NCI-H446 (cell line): ENCODE data around the gene ASCC3.
A peak's percentile ranks its signal among the peaks of the same experiment; 100 is the strongest.
"Not testable (repeated sequence)": the region's sequence is repeated elsewhere in the genome, so short reads cannot be mapped to it uniquely, and the experiment has no call there.

Experiments used
- DNase-seq, 2 experiments: peaks; one replicate each; lab custom pipeline; 2025; lab: John Stamatoyannopoulos, UW

The ASCC3 gene

GRCh38 chr6:100803264-100804045 is 77.7 kb downstream of the ASCC3 start:
- DNase-seq = no peak

- no peak for DNase-seq
These were observed 80.1 kb downstream of the ASCC3 start for GRCh38 chr6:100801036-100801435.

GRCh38 chr6:100796049-100796823 is 84.9 kb downstream of the ASCC3 start:
- no peak for DNase-seq

- no peak for DNase-seq
These were observed 91.0 kb downstream of the ASCC3 start for GRCh38 chr6:100790084-100790483.

- no peak for DNase-seq
These were observed 95.1 kb downstream of the ASCC3 start for GRCh38 chr6:100785982-100786381.

- DNase-seq = no peak
These were observed 100.5 kb downstream of the ASCC3 start for GRCh38 chr6:100780648-100781047.

GRCh38 chr6:100775667-100776066 is 105.5 kb downstream of the ASCC3 start:
- no peak for DNase-seq

- DNase-seq = no peak
These were observed 106.4 kb downstream of the ASCC3 start for GRCh38 chr6:100774681-100775080.

GRCh38 chr6:100768816-100769351 is 112.2 kb downstream of the ASCC3 start:
- DNase-seq = no peak

GRCh38 chr6:100763617-100764241 is 117.4 kb downstream of the ASCC3 start:
- no peak for DNase-seq

GRCh38 chr6:100761841-100762240 is 119.3 kb downstream of the ASCC3 start:
- DNase-seq = no peak

GRCh38 chr6:100758386-100758785 is 122.7 kb downstream of the ASCC3 start:
- not testable (repeated sequence) for DNase-seq

GRCh38 chr6:100753421-100753820 is 127.7 kb downstream of the ASCC3 start:
- DNase-seq = no peak

- no peak for DNase-seq
These were observed 129.5 kb downstream of the ASCC3 start for GRCh38 chr6:100751590-100751989.

- no peak for DNase-seq
These were observed 135.6 kb downstream of the ASCC3 start for GRCh38 chr6:100745419-100746041.

GRCh38 chr6:100740439-100740838 is 140.7 kb downstream of the ASCC3 start:
- DNase-seq = no peak

- DNase-seq = not testable (repeated sequence)
These were observed 143.4 kb downstream of the ASCC3 start for GRCh38 chr6:100737720-100738119.

- no peak for DNase-seq
These were observed 149.7 kb downstream of the ASCC3 start for GRCh38 chr6:100731411-100731810.

- peak in 1 of 2 experiments; percentile 7 for DNase-seq
These were observed 150.8 kb downstream of the ASCC3 start for GRCh38 chr6:100730001-100730980.

GRCh38 chr6:100726666-100727065 is 154.5 kb downstream of the ASCC3 start:
- peak in 1 of 2 experiments; percentile 61 for DNase-seq

GRCh38 chr6:100724696-100725095 is 156.4 kb downstream of the ASCC3 start:
- no peak for DNase-seq
